ENCODE data around the gene SENP1. TPM values are rescaled to one million over a fixed set of nuclear protein-coding genes. Genes with fewer than 3 reads are reported as not detected.
"Not testable (repeated sequence)": the region's sequence is repeated elsewhere in the genome, so short reads cannot be mapped to it uniquely, and the experiment has no call there.

Gene SENP1
- total RNA-seq, 4 donors from 2014 or later = 14.3 to 19.4 (median 17.3) TPM

DNA sequence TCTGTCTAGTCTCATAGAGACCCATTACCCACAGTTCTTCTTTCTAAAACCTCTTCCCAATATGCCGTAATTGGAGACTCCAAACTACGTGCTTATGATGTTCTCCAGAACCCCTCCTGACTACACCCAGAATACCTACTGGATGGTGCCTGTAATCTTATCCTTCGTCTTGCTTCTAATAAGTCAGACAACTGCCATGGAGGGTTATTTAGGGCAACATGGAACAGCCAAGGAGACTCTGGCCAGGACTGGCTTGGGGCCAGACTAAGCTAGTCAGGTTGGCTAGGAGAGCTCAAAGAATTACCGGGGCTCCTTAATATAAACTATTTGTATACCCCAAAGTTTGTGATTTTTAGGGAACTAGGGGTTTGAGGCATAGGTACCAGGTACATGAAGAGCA lies 20.1 kb upstream of the SENP1 start:
- intact Hi-C loops (cut with DNase I; ENCODE audit: low total_unique reads) = no loop called here
- no peak overlapping the region for H3K4me3 ChIP-seq (ENCODE audit: low read depth, poor library complexity, severe bottlenecking)
- DNase-seq (ENCODE audit: low spot score in 2 of 2) = no peak
- WGBS, 2 donors = 84% methylated on average over 4 of the region's 4 CpGs
- TF ChIP-seq CTCF (IDR thresholded peaks at IDR 0.05) = no peak
- no peak for TF ChIP-seq POLR2A (IDR thresholded peaks at IDR 0.05)

GRCh38 chr12:48125542-48125941 lies 19.7 kb upstream of the SENP1 start:
- 96 to 98% methylated on average over 5 of the region's 5 CpGs for WGBS, 2 donors
- DNase-seq (ENCODE audit: low spot score in 2 of 2); intact Hi-C loops (cut with DNase I; ENCODE audit: low total_unique reads); H3K4me3 ChIP-seq (ENCODE audit: low read depth, poor library complexity, severe bottlenecking): not testable (repeated sequence)

GRCh38 chr12:48123169-48123568 lies 17.3 kb upstream of the SENP1 start:
- intact Hi-C loops (cut with DNase I; ENCODE audit: low total_unique reads) = no loop called here
- no peak for DNase-seq (ENCODE audit: low spot score in 2 of 2)
- TF ChIP-seq CTCF (IDR thresholded peaks at IDR 0.05) = no peak
- TF ChIP-seq POLR2A (IDR thresholded peaks at IDR 0.05) = no peak
- 85 to 92% methylated on average over 4 of the region's 4 CpGs for WGBS, 2 donors
- H3K4me3 ChIP-seq (ENCODE audit: low read depth, poor library complexity, severe bottlenecking) = no peak overlapping the region

- H3K4me3 ChIP-seq (ENCODE audit: low read depth, poor library complexity, severe bottlenecking) = no peak overlapping the region
- no peak for TF ChIP-seq POLR2A (IDR thresholded peaks at IDR 0.05)
- no peak for TF ChIP-seq CTCF (IDR thresholded peaks at IDR 0.05)
- DNase-seq (ENCODE audit: low spot score in 2 of 2) = no peak
- intact Hi-C loops (cut with DNase I; ENCODE audit: low total_unique reads) = no loop called here
- 69 to 77% methylated on average over 2 of the region's 2 CpGs for WGBS, 2 donors
These were observed 16.4 kb upstream of the SENP1 start for GRCh38 chr12:48122065-48122834.

- no peak for DNase-seq (ENCODE audit: low spot score in 2 of 2)
- intact Hi-C loops (cut with DNase I; ENCODE audit: low total_unique reads) = no loop called here
- TF ChIP-seq CTCF (IDR thresholded peaks at IDR 0.05) = no peak
- no peak for TF ChIP-seq POLR2A (IDR thresholded peaks at IDR 0.05)
- 88 to 96% methylated on average over 1 of the region's 1 CpG for WGBS, 2 donors
- no peak overlapping the region for H3K4me3 ChIP-seq (ENCODE audit: low read depth, poor library complexity, severe bottlenecking)
These were observed 15.6 kb upstream of the SENP1 start for GRCh38 chr12:48121522-48121921.

DNA sequence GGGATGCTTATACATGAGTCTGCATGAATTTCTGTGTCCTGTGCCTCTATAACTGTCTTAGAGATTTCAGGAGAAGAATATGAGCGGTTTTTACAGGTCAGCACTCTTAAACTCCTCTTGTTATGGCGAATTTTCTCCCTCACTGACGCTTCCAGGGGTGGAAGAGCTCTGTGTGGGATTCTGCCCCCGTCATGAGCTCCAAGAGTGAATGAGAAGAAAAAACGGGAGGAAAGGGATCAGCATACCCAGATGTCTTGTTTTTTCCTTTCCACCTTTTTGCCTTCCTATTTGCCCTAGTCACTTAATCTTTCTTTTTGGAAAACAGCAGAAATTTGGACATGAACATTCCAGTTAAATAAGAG lies 13.9 kb upstream of the SENP1 start:
- intact Hi-C loops (cut with DNase I; ENCODE audit: low total_unique reads) = no loop called here

More for the DNA sequence above, 13.9 kb upstream of the SENP1 start:
- DNase-seq (ENCODE audit: low spot score in 2 of 2) = no peak
- 10 to 16% methylated on average over 5 of the region's 5 CpGs for WGBS, 2 donors
- TF ChIP-seq CTCF (IDR thresholded peaks at IDR 0.05) = no peak
- no peak for TF ChIP-seq POLR2A (IDR thresholded peaks at IDR 0.05)
- H3K4me3 ChIP-seq (ENCODE audit: low read depth, poor library complexity, severe bottlenecking) = peak overlapping the region; percentile 61
